ENCODE measurements around the gene INHBB. TPM values are rescaled to one million over a fixed set of nuclear protein-coding genes. Genes with fewer than 3 reads are reported as not detected.
A peak's percentile ranks its signal among the peaks of the same experiment; 100 is the strongest.

The INHBB gene
- total and polyA plus RNA-seq, 2 experiments from 2014 or later = 2.7 to 6.6 TPM

GRCh38 chr2:120342446-120342845 is 3.5 kb upstream of the INHBB start:
- 51% methylated on average over 7 of the region's 7 CpGs for WGBS (ENCODE audit: low lambda C conversion rate, missing lambda C conversion rate)
- H3K4me1 ChIP-seq (ENCODE audit: insufficient read depth) = peaks cover 25% of the 10 kb centered on the region
- TF ChIP-seq EZH2 (IDR thresholded peaks at IDR 0.05; ENCODE audit: borderline replicate concordance) (no peak), CTCF (IDR thresholded peaks at IDR 0.05; ENCODE audit: poor library complexity) (no peak), EZH2phosphoT487 (IDR thresholded peaks at IDR 0.05; ENCODE audit: low read depth, severe bottlenecking, unreplicated experiment) (no peak)

GRCh38 chr2:120343100-120343432 is 2.9 kb upstream of the INHBB start:
- DNase-seq (ENCODE audit: low spot score) = no peak
- TF ChIP-seq EZH2phosphoT487 (IDR thresholded peaks at IDR 0.05; ENCODE audit: low read depth, severe bottlenecking, unreplicated experiment) (no peak), EZH2 (IDR thresholded peaks at IDR 0.05; ENCODE audit: borderline replicate concordance) (no peak), CTCF (IDR thresholded peaks at IDR 0.05; ENCODE audit: poor library complexity) (no peak)
- Histone ChIP-seq H3K36me3 (replicated peaks; ENCODE audit: insufficient read depth, low read depth) (no peaks in the 10 kb centered on the region), H3K4me1 (ENCODE audit: insufficient read depth) (peaks cover 31% of the 10 kb centered on the region), H3K9me2 (replicated peaks; ENCODE audit: insufficient read depth) (no peaks in the 10 kb centered on the region), H4K20me1 (ENCODE audit: insufficient read depth, poor library complexity, severe bottlenecking) (no peaks in the 10 kb centered on the region), H2AFZ (no peak overlapping the region), H3K4me3 (no peak overlapping the region), H3K27me3 (peaks cover 68% of the 10 kb centered on the region), H3K27ac (no peak overlapping the region), H3K9me3 (ENCODE audit: low read depth) (no peaks in the 10 kb centered on the region), H3K4me2 (peak overlapping the region; percentile 93), H3K79me2 (no peaks in the 10 kb centered on the region)
- 34% methylated on average over 5 of the region's 5 CpGs for WGBS (ENCODE audit: low lambda C conversion rate, missing lambda C conversion rate)

More at GRCh38 chr2:120342446-120342845, 3.5 kb upstream of the INHBB start:
- no peaks in the 10 kb centered on the region for H3K9me3 ChIP-seq (ENCODE audit: low read depth)
- H4K20me1 ChIP-seq (ENCODE audit: insufficient read depth, poor library complexity, severe bottlenecking) = no peaks in the 10 kb centered on the region
- H3K4me2 ChIP-seq = no peak overlapping the region
- no peaks in the 10 kb centered on the region for H3K36me3 ChIP-seq (replicated peaks; ENCODE audit: insufficient read depth, low read depth)
- no peak overlapping the region for H3K4me3 ChIP-seq
- H3K9me2 ChIP-seq (replicated peaks; ENCODE audit: insufficient read depth) = no peaks in the 10 kb centered on the region
- peaks cover 65% of the 10 kb centered on the region for H3K27me3 ChIP-seq
- no peak for DNase-seq (ENCODE audit: low spot score)
- H3K27ac ChIP-seq = no peak overlapping the region
- H2AFZ ChIP-seq = no peak overlapping the region
- no peaks in the 10 kb centered on the region for H3K79me2 ChIP-seq

GRCh38 chr2:120343433-120344105 is 2.4 kb upstream of the INHBB start:
- no peaks in the 10 kb centered on the region for H3K36me3 ChIP-seq (replicated peaks; ENCODE audit: insufficient read depth, low read depth)
- peaks cover 36% of the 10 kb centered on the region for H3K4me1 ChIP-seq (ENCODE audit: insufficient read depth)
- H3K79me2 ChIP-seq = no peaks in the 10 kb centered on the region
- H4K20me1 ChIP-seq (ENCODE audit: insufficient read depth, poor library complexity, severe bottlenecking) = no peaks in the 10 kb centered on the region
- peaks cover 67% of the 10 kb centered on the region for H3K27me3 ChIP-seq
- no peak for TF ChIP-seq EZH2 (IDR thresholded peaks at IDR 0.05; ENCODE audit: borderline replicate concordance)
- TF ChIP-seq CTCF (IDR thresholded peaks at IDR 0.05; ENCODE audit: poor library complexity) = peak; percentile 94
- peak overlapping the region; percentile 93 for H3K4me2 ChIP-seq
- H2AFZ ChIP-seq = no peak overlapping the region
- no peaks in the 10 kb centered on the region for H3K9me3 ChIP-seq (ENCODE audit: low read depth)
- no peak overlapping the region for H3K4me3 ChIP-seq
- H3K27ac ChIP-seq = no peak overlapping the region
- DNase-seq (ENCODE audit: low spot score) = peak; percentile 94
- 8% methylated on average over 42 of the region's 43 CpGs for WGBS (ENCODE audit: low lambda C conversion rate, missing lambda C conversion rate)
- no peaks in the 10 kb centered on the region for H3K9me2 ChIP-seq (replicated peaks; ENCODE audit: insufficient read depth)

Measured in hepatocyte (in vitro differentiated cells).